A172 (cell line): ENCODE measurements around the gene ITPKC. TPM values are rescaled to one million over a fixed set of nuclear protein-coding genes. Genes with fewer than 3 reads are reported as not detected.

Source experiments
- total RNA-seq: library from RNA; depleted of rRNA; stranded (reverse); fragments of >200 nt; shearing (Covaris generic); gene quantifications from 2 replicates; pipeline ENCODE4 v1.2.3, GENCODE V29; 2014; rRNA removed

ITPKC gene
- total RNA-seq, 1 experiment from 2014 or later: 9.2 TPM

Other genes starting within 250 kb of the ITPKC start
- 43.8 and 70.2 TPM in 2 replicates for gene SHKBP1, start 140.2 kb upstream of the ITPKC start, total RNA-seq
- 10.8 and 13.9 TPM in 2 replicates for gene LTBP4, start 115.7 kb upstream of the ITPKC start, total RNA-seq
- 23.7 and 32.7 TPM in 2 replicates for gene NUMBL, start 26.5 kb upstream of the ITPKC start, total RNA-seq
- gene COQ8B, start 226 bp upstream of the ITPKC start, total RNA-seq: 35.2 and 51.5 TPM in 2 replicates
- gene ACTMAP, start 33.4 kb downstream of the ITPKC start, total RNA-seq: 0.62 and 1.7 TPM in 2 replicates
- gene SNRPA, start 34.1 kb downstream of the ITPKC start, total RNA-seq: 64.7 and 87.9 TPM in 2 replicates
- not detected in 2 replicates for gene MIA, start 58.4 kb downstream of the ITPKC start, total RNA-seq
- gene RAB4B, start 61.1 kb downstream of the ITPKC start, total RNA-seq: 10.3 and 19.9 TPM in 2 replicates
- 80.0 and 123 TPM in 2 replicates for gene EGLN2, start 82.1 kb downstream of the ITPKC start, total RNA-seq
- gene CYP2A6, start 133.3 kb downstream of the ITPKC start, total RNA-seq: not detected in 2 replicates
- not detected in 2 replicates for gene CYP2A7, start 165.1 kb downstream of the ITPKC start, total RNA-seq